Kidney capillary endothelial cell (primary cell): Measurements from ENCODE around the gene NCOA1.
"Not testable (repeated sequence)": the region's sequence is repeated elsewhere in the genome, so short reads cannot be mapped to it uniquely, and the experiment has no call there.

ENCODE experiments used
- DNase-seq: peaks from one replicate; pipeline ENCODE4 v3.0.0-alpha.2; 2018; ENCODE audit warnings: low spot score

NCOA1 gene

GRCh38 chr2:24539258-24539657 lies 48.2 kb downstream of the NCOA1 start:
- no peak for DNase-seq

GRCh38 chr2:24540011-24540477 lies 49.0 kb downstream of the NCOA1 start:
- DNase-seq = no peak

- no peak for DNase-seq
These were observed 50.6 kb downstream of the NCOA1 start for GRCh38 chr2:24541621-24542020.

GRCh38 chr2:24542269-24542872 lies 51.3 kb downstream of the NCOA1 start:
- DNase-seq = no peak

- DNase-seq = no peak
These were observed 52.2 kb downstream of the NCOA1 start for GRCh38 chr2:24543252-24543651.

- DNase-seq = no peak
These were observed 53.5 kb downstream of the NCOA1 start for GRCh38 chr2:24544456-24545115.

GRCh38 chr2:24546669-24547068 lies 55.6 kb downstream of the NCOA1 start:
- no peak for DNase-seq

GRCh38 chr2:24548058-24548457 lies 57.0 kb downstream of the NCOA1 start:
- DNase-seq = no peak

GRCh38 chr2:24550301-24550700 lies 59.2 kb downstream of the NCOA1 start:
- DNase-seq = not testable (repeated sequence)

- DNase-seq = no peak
These were observed 60.0 kb downstream of the NCOA1 start for GRCh38 chr2:24551016-24551415.

- no peak for DNase-seq
These were observed 61.8 kb downstream of the NCOA1 start for GRCh38 chr2:24552836-24553235.

GRCh38 chr2:24558781-24559472 lies 67.9 kb downstream of the NCOA1 start:
- DNase-seq = no peak

- no peak for DNase-seq
These were observed 68.5 kb downstream of the NCOA1 start for GRCh38 chr2:24559473-24560113.

GRCh38 chr2:24565537-24565936 lies 74.5 kb downstream of the NCOA1 start:
- no peak for DNase-seq

GRCh38 chr2:24566209-24566608 lies 75.2 kb downstream of the NCOA1 start:
- no peak for DNase-seq

- DNase-seq = no peak
These were observed 75.6 kb downstream of the NCOA1 start for GRCh38 chr2:24566630-24567029.

GRCh38 chr2:24568551-24568950 lies 77.5 kb downstream of the NCOA1 start:
- no peak for DNase-seq

GRCh38 chr2:24569565-24569964 lies 78.5 kb downstream of the NCOA1 start:
- DNase-seq = not testable (repeated sequence)

GRCh38 chr2:24570225-24570624 lies 79.2 kb downstream of the NCOA1 start:
- no peak for DNase-seq

- DNase-seq = no peak
These were observed 80.9 kb downstream of the NCOA1 start for GRCh38 chr2:24571828-24572442.

GRCh38 chr2:24576146-24576545 lies 85.1 kb downstream of the NCOA1 start:
- no peak for DNase-seq

- no peak for DNase-seq
These were observed 85.6 kb downstream of the NCOA1 start for GRCh38 chr2:24576617-24577016.
